HG03139 (cell line): ENCODE results near the gene GSG1L.
"Not testable (repeated sequence)": the region's sequence is repeated elsewhere in the genome, so short reads cannot be mapped to it uniquely, and the experiment has no call there.

Experiments
- ATAC-seq: cut with Tn5 transposase; IDR thresholded peaks from one replicate; pipeline ENCODE4 v1.9.1; 2021; ENCODE audit not compliant: unreplicated experiment

The GSG1L gene

GRCh38 chr16:27907457-27907972, 156.0 kb downstream of the GSG1L start:
- no peak for ATAC-seq

GRCh38 chr16:27906883-27907282, 156.6 kb downstream of the GSG1L start:
- ATAC-seq = no peak

DNA sequence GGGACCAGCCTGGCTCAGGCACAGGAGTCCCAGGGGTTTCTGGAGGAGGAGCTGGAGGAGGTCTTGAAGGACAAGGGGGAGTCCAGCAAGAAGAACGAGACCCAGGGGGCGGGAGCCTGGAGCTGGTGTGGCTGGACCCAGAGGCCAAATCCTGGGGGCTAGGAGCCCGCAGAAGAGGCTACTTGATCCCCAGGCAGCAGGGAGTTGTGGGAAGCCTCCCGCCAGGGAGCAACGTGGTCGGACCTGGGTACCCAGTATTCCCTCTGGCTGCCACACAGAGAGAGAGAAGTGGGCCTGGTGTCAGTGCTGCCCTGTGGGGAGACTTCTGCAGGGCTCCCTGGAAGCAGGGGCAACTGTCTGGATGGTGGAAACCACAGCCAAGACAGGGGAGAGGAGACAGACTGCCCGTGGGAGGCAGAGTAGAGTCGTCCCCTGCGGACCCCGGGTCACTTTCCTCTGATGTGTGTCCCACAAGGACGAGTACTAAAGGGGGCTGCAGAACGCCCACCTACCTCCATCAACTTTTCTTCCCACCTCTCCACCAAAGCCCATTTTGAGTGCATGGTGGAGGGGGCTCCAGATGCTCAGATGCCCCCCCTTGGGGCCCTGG, 160.4 kb downstream of the GSG1L start:
- ATAC-seq = no peak

GRCh38 chr16:27902551-27902950, 161.0 kb downstream of the GSG1L start:
- no peak for ATAC-seq

GRCh38 chr16:27901956-27902355, 161.6 kb downstream of the GSG1L start:
- no peak for ATAC-seq

- no peak for ATAC-seq
These were observed 163.8 kb downstream of the GSG1L start for GRCh38 chr16:27899736-27900135.

DNA sequence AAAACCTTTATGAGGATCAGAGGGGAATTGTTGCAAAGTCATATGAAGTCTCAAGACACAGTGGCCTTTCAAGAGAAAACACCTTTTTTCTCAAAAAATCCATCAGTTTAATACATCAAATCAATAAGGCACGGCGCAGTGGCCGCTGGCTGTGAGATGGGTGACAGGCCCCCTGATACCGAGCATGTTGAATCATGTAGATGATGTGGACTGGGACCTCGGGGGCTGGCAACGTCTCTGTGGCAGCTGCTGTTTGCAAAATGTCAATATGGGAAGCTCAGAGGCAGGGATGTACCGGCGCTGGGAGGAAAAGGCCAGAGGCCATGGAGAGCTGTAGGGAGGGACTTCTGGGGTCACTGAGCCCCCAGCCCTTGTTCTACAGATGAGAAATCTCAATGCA, 169.1 kb downstream of the GSG1L start:
- ATAC-seq = no peak

DNA sequence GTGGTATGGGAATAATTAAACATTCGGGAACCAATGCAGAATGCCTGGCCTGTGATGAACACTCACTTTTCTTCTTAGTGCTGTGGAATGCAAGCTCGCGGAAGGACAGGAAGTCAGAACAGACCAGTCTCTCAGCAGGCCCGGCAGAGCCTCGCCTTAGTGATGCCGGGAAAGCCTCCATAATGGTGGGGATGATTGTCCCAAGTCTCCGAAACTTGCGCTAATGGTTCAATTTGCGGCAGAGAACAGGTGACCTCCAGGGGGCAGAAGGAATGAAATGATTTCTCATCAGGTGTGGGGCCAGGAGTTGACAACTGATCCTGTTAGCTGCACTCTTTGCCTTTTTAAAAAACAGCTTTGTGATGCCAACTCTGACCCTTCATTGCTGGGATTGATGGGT, 170.6 kb downstream of the GSG1L start:
- no peak for ATAC-seq

GRCh38 chr16:27890866-27891265, 172.6 kb downstream of the GSG1L start:
- ATAC-seq = no peak

DNA sequence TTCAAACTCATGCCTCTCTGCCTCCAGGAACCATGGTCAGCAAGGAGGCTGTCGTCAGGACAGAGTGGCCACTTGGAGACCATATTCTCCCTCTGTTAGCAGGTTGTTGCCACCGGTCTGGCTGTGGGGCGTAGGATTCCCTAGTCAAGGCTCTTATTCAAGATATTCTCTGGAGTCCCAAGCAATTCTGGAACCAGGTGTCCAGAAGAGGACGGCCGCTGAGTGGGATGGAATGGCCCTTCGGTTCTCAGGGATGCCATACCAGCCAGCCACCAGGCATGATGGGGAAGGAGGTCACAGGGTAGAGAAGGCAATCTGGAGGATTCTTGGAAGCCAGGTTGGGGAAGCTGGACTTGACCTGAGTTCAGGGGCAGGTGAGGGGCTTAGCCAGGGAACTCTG, 173.5 kb downstream of the GSG1L start:
- no peak for ATAC-seq

- ATAC-seq = no peak
These were observed 179.9 kb downstream of the GSG1L start for GRCh38 chr16:27883576-27883975.

- no peak for ATAC-seq
These were observed 183.2 kb downstream of the GSG1L start for GRCh38 chr16:27880287-27880686.

GRCh38 chr16:27879601-27880247, 183.8 kb downstream of the GSG1L start:
- ATAC-seq = no peak

- ATAC-seq = not testable (repeated sequence)
These were observed 190.9 kb downstream of the GSG1L start for GRCh38 chr16:27872627-27873026.

DNA sequence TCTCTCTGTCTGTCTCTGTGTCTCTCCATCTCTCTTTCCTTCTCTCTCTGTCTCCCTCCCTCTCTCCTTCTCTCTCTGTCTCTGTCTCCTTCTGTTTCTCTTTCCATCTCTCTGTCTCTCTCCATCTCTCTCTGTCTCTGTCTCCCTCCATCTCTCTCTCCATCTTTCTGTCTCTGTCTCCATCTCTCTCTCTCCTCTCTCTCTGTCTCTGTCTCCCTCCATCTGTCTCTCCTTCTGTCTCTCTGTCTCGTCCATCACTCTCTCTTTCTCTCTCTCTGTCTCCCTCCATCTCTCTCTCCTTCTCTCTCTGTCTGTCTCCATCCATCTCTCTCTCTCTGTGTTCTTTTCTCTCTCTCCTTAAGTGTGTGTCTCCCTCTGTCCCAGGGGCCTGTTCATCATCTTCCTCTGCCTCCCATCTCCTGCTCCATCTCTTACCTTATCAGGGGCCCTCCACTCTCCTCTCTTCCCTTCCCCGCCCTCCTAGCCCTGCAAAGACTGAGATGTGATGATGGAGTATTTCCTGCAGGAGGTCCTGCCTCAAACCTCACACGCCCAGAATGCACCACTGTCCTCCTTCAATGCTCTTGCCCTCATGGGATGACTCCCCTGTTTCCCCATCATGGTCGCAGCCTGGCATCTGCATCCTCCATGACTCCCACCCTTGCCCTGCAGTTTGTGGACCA, 193.3 kb downstream of the GSG1L start:
- ATAC-seq = no peak

GRCh38 chr16:27869411-27869810, 194.1 kb downstream of the GSG1L start:
- ATAC-seq = no peak

DNA sequence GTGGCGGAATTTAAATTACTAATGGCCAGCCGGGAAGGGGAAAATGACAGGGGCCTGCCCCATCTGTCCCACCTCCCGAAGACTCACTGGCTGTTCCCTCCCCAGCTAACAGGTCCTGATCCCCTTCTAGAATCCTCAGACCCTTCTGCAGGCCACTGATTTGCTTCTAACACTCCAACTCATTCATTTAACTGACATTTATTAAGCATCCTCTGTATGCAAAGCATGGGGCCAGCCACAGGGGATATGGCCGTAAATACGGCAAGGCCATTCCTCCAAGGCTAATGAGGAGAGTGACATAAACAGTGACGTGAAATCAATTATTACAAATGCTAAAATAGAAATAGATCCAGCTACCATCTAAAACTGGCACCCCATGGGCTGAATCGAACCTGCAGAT, 195.3 kb downstream of the GSG1L start:
- ATAC-seq = no peak

GRCh38 chr16:27867122-27868110, 196.1 kb downstream of the GSG1L start:
- ATAC-seq = no peak

DNA sequence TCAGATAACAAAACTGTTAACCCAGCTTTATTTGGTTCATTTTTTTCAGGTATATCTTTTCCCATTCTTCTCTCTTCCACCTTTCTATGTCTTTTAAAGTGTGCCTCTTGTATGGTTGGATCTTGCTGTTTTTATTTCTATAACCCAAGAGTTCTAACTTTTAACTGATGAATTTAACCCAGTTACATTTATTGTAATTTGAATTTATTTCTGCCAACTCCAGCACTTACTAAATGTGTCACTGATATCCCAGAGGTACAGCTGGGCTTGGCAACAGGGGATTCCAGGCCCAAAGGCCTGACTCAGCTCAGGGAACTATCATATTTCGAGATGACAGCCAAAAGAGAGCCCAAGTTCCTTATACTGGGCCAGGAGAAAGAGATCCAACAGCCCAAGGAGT, 200.1 kb downstream of the GSG1L start:
- no peak for ATAC-seq

- no peak for ATAC-seq
These were observed 200.6 kb downstream of the GSG1L start for GRCh38 chr16:27862953-27863352.

GRCh38 chr16:27860091-27860490, 203.4 kb downstream of the GSG1L start:
- no peak for ATAC-seq
